Smooth muscle cell (in vitro differentiated cells): ENCODE results near the gene LENG8. TPM values are rescaled to one million over a fixed set of nuclear protein-coding genes. Genes with fewer than 3 reads are reported as not detected.
A peak's percentile ranks its signal among the peaks of the same experiment; 100 is the strongest.

Experiments
- DNase-seq: peaks from one replicate; lab custom pipeline; 2025; ENCODE audit not compliant: unreplicated experiment; lab: John Stamatoyannopoulos, UW
- H2AFZ ChIP-seq: fragments of 200-600 bp; sonication (generic); 2 replicates; pipeline ENCODE4 v1.6.0; 2016; ENCODE audit warnings: antibody characterized with exemption, low read depth, mild to moderate bottlenecking
- H3F3A ChIP-seq: fragments of 200-600 bp; sonication (generic); 2 replicates; pipeline ENCODE4 v1.6.0; 2017; ENCODE audit warnings: antibody characterized with exemption, low read depth
- H3K27ac ChIP-seq: fragments of 200-600 bp; sonication (generic); 2 replicates; pipeline ENCODE4 v1.5.1; 2016; ENCODE audit warnings: low read depth, mild to moderate bottlenecking
- H3K27me3 ChIP-seq: fragments of 200-600 bp; sonication (generic); 2 replicates; pipeline ENCODE4 v1.6.1; 2016; ENCODE audit warnings: low read depth, mild to moderate bottlenecking
- H3K36me3 ChIP-seq: fragments of 200-600 bp; sonication (generic); 2 replicates; pipeline ENCODE4 v1.5.1; 2016; ENCODE audit warnings: low read depth
- H3K4me1 ChIP-seq: fragments of 200-600 bp; sonication (generic); 2 replicates; pipeline ENCODE4 v1.5.1; 2016; ENCODE audit warnings: low read depth
- H3K4me2 ChIP-seq: fragments of 200-600 bp; sonication (generic); 2 replicates; pipeline ENCODE4 v1.6.0; 2016; ENCODE audit warnings: mild to moderate bottlenecking
- H3K4me3 ChIP-seq: fragments of 200-600 bp; sonication (generic); 2 replicates; pipeline ENCODE4 v1.5.1; 2016; ENCODE audit warnings: mild to moderate bottlenecking
- H3K79me2 ChIP-seq: fragments of 200-600 bp; sonication (generic); 2 replicates; pipeline ENCODE4 v1.6.0; 2016; ENCODE audit warnings: low read depth, mild to moderate bottlenecking
- H3K9ac ChIP-seq: fragments of 200-600 bp; sonication (generic); 2 replicates; pipeline ENCODE4 v1.6.0; 2016; ENCODE audit warnings: low read depth
- H3K9me3 ChIP-seq: fragments of 200-600 bp; sonication (generic); replicated peaks from 2 replicates; pipeline ENCODE4 v1.5.1; 2016; ENCODE audit warnings: low read depth
- H4K20me1 ChIP-seq: fragments of 200-600 bp; sonication (generic); 2 replicates; pipeline ENCODE4 v1.6.0; 2016; ENCODE audit warnings: low read depth
- CTCF ChIP-seq: fragments of 200-600 bp; sonication (generic); IDR thresholded peaks from 2 replicates; pipeline ENCODE4 v1.5.1; 2017; ENCODE audit warnings: borderline replicate concordance, mild to moderate bottlenecking, antibody characterized with exemption; ENCODE audit not compliant: insufficient read depth, poor library complexity, severe bottlenecking
- WGBS: methylation state at CpG from one replicate; pipeline ENCODE4 v1.1.7; 2016; ENCODE audit warnings: low lambda C conversion rate; 5-methylcytosine and 5-hydroxymethylcytosine counted together
- polyA plus RNA-seq: library from polyadenylated mRNA; unstranded; fragments of >200 nt; fragmentation: Nextera tagmentation; extraction: Ambion mirVana; gene quantifications from 2 replicates; pipeline ENCODE4 v1.2.1, GENCODE V29; 2016
- total RNA-seq: library from RNA; depleted of rRNA; stranded (reverse); fragments of >200 nt; gene quantifications from 2 replicates; pipeline ENCODE4 v1.2.3, GENCODE V29; 2014

The LENG8 gene
- total and polyA plus RNA-seq, 2 experiments from 2014 or later = 27.6 to 32.9 TPM

- Histone ChIP-seq H3K27me3 (no peaks in the 10 kb centered on the region), H3K4me2 (no peak overlapping the region), H3K9me3 (no peaks in the 10 kb centered on the region), H3K36me3 (no peaks in the 10 kb centered on the region), H3K9ac (no peak overlapping the region), H3F3A (peaks cover 10% of the 10 kb centered on the region), H3K79me2 (peaks cover 10% of the 10 kb centered on the region), H3K4me1 (peaks cover 9% of the 10 kb centered on the region), H4K20me1 (peaks cover under 1% of the 10 kb centered on the region), H3K27ac (no peak overlapping the region), H2AFZ (no peak overlapping the region), H3K4me3 (no peak overlapping the region)
- 85% methylated on average over 11 of the region's 11 CpGs for WGBS
- DNase-seq = no peak
- no peak for TF ChIP-seq CTCF
Measured at GRCh38 chr19:54475706-54476105, 26.7 kb downstream of the LENG8 start.

GRCh38 chr19:54477650-54478049, 28.7 kb downstream of the LENG8 start:
- WGBS = 66% methylated on average over 3 of the region's 3 CpGs

GRCh38 chr19:54478677-54479266, 29.8 kb downstream of the LENG8 start:
- no peak overlapping the region for H2AFZ ChIP-seq
- WGBS = 22% methylated on average over 10 of the region's 10 CpGs
- H3K4me3 ChIP-seq = no peak overlapping the region
- H4K20me1 ChIP-seq = no peaks in the 10 kb centered on the region
- no peaks in the 10 kb centered on the region for H3K36me3 ChIP-seq
- peak; percentile 64 for TF ChIP-seq CTCF
- H3K4me2 ChIP-seq = no peak overlapping the region
- peaks cover 2% of the 10 kb centered on the region for H3F3A ChIP-seq
- no peak overlapping the region for H3K27ac ChIP-seq
- H3K9ac ChIP-seq = no peak overlapping the region
- no peak for DNase-seq
- H3K27me3 ChIP-seq = no peaks in the 10 kb centered on the region
- no peaks in the 10 kb centered on the region for H3K9me3 ChIP-seq
- H3K4me1 ChIP-seq = no peaks in the 10 kb centered on the region
- no peaks in the 10 kb centered on the region for H3K79me2 ChIP-seq

More at GRCh38 chr19:54477650-54478049, 28.7 kb downstream of the LENG8 start:
- Histone ChIP-seq H3K27ac (no peak overlapping the region), H3K4me2 (no peak overlapping the region), H3K9me3 (no peaks in the 10 kb centered on the region), H3K36me3 (no peaks in the 10 kb centered on the region), H4K20me1 (no peaks in the 10 kb centered on the region), H3K9ac (no peak overlapping the region), H2AFZ (no peak overlapping the region), H3F3A (peaks cover 7% of the 10 kb centered on the region), H3K79me2 (no peaks in the 10 kb centered on the region), H3K27me3 (no peaks in the 10 kb centered on the region), H3K4me3 (no peak overlapping the region), H3K4me1 (no peaks in the 10 kb centered on the region)
- no peak for TF ChIP-seq CTCF
- DNase-seq = no peak

- Histone ChIP-seq H3K9me3 (no peaks in the 10 kb centered on the region), H3F3A (no peaks in the 10 kb centered on the region), H3K4me3 (no peak overlapping the region), H2AFZ (no peak overlapping the region), H3K9ac (no peak overlapping the region), H3K4me2 (no peak overlapping the region), H3K4me1 (no peaks in the 10 kb centered on the region), H3K79me2 (no peaks in the 10 kb centered on the region), H4K20me1 (no peaks in the 10 kb centered on the region), H3K27me3 (no peaks in the 10 kb centered on the region), H3K27ac (no peak overlapping the region), H3K36me3 (no peaks in the 10 kb centered on the region)
- WGBS = 73% methylated on average over 2 of the region's 2 CpGs
- TF ChIP-seq CTCF = no peak
- DNase-seq = no peak
Measured at GRCh38 chr19:54480051-54480450, 31.1 kb downstream of the LENG8 start.
